Prostate gland (tissue), 2 donors: ENCODE measurements around the gene STAM.

ENCODE experiments used
- POLR2AphosphoS5 ChIP-seq: sonication (generic); formaldehyde crosslinking; IDR thresholded peaks from one replicate; pipeline ENCODE4 v1.6.1; 2017; ENCODE audit warnings: antibody characterized with exemption
- TF ChIP-seq, protein P1 (sequence below), 4 experiments: fragments of 200-600 bp in 2 of 4; fragments of 450-650 bp in 2 of 4; sonication (generic) in 2 of 4; IDR thresholded peaks; 1 replicate in 3 of 4; 2 replicates in 1 of 4; pipeline ENCODE4 v1.5.1; 2016 to 2019; ENCODE audit warnings: antibody characterized with exemption in 4 of 4, mild to moderate bottlenecking in 2 of 4, moderate library complexity in 2 of 4

DNA sequence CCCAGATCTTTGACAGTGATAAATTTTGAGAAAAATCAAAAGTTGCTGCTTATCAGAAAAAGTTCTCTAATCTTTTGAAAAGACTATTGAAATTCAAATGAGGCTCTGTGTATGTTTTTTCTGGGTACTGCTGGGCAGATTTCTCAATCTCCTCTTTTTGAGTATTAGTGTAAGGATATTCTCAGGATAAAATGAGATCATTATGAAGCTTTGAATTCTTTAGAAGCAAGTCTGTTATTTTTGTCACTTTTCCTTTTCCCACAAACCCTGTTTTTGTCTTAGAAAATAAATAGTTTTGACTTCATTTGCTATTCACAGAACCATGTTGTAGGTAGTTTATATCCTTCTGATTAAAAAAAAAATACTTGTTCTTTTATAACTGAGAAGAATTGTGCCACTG, 7.9 kb downstream of the STAM start:
- no peak for TF ChIP-seq POLR2AphosphoS5
- TF ChIP-seq, protein P1, sequence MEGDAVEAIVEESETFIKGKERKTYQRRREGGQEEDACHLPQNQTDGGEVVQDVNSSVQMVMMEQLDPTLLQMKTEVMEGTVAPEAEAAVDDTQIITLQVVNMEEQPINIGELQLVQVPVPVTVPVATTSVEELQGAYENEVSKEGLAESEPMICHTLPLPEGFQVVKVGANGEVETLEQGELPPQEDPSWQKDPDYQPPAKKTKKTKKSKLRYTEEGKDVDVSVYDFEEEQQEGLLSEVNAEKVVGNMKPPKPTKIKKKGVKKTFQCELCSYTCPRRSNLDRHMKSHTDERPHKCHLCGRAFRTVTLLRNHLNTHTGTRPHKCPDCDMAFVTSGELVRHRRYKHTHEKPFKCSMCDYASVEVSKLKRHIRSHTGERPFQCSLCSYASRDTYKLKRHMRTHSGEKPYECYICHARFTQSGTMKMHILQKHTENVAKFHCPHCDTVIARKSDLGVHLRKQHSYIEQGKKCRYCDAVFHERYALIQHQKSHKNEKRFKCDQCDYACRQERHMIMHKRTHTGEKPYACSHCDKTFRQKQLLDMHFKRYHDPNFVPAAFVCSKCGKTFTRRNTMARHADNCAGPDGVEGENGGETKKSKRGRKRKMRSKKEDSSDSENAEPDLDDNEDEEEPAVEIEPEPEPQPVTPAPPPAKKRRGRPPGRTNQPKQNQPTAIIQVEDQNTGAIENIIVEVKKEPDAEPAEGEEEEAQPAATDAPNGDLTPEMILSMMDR (IDR thresholded peaks at IDR 0.05): no peak
